PC-3 (cell line): ENCODE data around the gene CENPF.

Source experiments
- EZH2 ChIP-seq: fragments of 300-600 bp; sonication (generic); IDR thresholded peaks from one replicate; pipeline ENCODE4 v1.6.1; 2017; ENCODE audit warnings: antibody characterized with exemption, mild to moderate bottlenecking, low read length; ENCODE audit not compliant: unreplicated experiment
- TF ChIP-seq, protein P1 (sequence below): fragments of 300-600 bp; sonication (generic); conservative IDR thresholded peaks from 2 replicates; pipeline ENCODE4 v1.5.1; 2017; ENCODE audit warnings: antibody characterized with exemption, low read depth, mild to moderate bottlenecking, low read length

DNA sequence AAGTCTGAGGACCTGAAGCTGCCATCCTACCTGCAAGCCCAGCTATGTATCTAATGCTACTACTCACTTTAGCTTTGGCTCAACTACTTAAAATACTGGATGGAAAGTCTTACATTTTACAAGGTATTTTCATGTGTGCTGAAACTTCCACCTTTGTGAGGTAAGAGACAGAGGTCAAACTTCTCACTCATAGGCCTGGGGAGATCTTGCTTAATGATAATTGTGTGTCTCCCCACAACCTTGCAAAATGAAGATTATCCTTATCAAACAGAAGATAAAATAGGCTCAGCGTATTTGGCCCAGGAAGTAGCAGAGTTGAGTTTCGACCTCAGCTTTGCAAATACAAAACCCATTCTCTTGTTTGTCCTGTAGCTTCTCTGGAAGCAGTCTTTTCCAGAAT lies 63.7 kb downstream of the CENPF start:
- TF ChIP-seq, protein P1, sequence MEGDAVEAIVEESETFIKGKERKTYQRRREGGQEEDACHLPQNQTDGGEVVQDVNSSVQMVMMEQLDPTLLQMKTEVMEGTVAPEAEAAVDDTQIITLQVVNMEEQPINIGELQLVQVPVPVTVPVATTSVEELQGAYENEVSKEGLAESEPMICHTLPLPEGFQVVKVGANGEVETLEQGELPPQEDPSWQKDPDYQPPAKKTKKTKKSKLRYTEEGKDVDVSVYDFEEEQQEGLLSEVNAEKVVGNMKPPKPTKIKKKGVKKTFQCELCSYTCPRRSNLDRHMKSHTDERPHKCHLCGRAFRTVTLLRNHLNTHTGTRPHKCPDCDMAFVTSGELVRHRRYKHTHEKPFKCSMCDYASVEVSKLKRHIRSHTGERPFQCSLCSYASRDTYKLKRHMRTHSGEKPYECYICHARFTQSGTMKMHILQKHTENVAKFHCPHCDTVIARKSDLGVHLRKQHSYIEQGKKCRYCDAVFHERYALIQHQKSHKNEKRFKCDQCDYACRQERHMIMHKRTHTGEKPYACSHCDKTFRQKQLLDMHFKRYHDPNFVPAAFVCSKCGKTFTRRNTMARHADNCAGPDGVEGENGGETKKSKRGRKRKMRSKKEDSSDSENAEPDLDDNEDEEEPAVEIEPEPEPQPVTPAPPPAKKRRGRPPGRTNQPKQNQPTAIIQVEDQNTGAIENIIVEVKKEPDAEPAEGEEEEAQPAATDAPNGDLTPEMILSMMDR, result no peak
- TF ChIP-seq EZH2, result no peak
